Measurements from ENCODE around the gene IL1RL2.

Gene IL1RL2

DNA sequence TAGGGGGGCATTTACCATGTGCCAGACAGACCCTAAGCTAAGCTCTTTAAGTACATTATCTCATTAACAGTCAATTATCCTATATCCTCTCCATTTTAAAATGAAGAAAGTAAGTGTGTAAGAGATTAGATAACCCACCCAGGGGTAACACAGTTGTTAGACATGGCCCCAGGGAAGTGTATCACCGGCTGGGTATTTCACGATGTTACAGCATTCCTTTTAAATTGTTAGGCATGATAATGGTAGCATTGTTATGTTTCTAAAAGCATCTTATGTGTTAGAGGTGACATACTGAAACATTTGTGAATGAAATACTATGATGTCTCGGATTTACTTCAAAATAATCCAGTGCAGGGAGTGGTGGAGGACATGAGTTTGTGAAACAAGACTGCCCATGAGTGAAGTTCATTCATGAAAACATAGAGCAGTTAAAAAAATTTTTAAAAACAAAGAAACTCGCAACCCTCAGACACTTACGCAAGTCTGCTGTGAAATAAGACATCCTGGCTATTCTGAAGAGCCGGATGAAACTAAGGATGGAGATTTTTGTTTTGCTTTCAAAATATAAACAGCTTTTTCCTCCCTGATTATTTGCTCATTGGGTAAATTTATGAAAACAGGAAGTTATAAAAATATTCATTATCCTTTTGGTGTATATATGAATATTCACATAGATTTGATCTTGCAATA, 54.9 kb downstream of the IL1RL2 start:
- no peak overlapping the region for H3K4me3 ChIP-seq (replicated peaks; ENCODE audit: insufficient read depth, low read length)
- no peaks in the 10 kb centered on the region for H3K27me3 ChIP-seq (ENCODE audit: insufficient read depth, poor library complexity, severe bottlenecking)
- H3K27ac ChIP-seq (replicated peaks), result no peak overlapping the region
- TF ChIP-seq POLR2AphosphoS5 (IDR thresholded peaks at IDR 0.05; ENCODE audit: low read depth), result no peak
- TF ChIP-seq, protein P1, sequence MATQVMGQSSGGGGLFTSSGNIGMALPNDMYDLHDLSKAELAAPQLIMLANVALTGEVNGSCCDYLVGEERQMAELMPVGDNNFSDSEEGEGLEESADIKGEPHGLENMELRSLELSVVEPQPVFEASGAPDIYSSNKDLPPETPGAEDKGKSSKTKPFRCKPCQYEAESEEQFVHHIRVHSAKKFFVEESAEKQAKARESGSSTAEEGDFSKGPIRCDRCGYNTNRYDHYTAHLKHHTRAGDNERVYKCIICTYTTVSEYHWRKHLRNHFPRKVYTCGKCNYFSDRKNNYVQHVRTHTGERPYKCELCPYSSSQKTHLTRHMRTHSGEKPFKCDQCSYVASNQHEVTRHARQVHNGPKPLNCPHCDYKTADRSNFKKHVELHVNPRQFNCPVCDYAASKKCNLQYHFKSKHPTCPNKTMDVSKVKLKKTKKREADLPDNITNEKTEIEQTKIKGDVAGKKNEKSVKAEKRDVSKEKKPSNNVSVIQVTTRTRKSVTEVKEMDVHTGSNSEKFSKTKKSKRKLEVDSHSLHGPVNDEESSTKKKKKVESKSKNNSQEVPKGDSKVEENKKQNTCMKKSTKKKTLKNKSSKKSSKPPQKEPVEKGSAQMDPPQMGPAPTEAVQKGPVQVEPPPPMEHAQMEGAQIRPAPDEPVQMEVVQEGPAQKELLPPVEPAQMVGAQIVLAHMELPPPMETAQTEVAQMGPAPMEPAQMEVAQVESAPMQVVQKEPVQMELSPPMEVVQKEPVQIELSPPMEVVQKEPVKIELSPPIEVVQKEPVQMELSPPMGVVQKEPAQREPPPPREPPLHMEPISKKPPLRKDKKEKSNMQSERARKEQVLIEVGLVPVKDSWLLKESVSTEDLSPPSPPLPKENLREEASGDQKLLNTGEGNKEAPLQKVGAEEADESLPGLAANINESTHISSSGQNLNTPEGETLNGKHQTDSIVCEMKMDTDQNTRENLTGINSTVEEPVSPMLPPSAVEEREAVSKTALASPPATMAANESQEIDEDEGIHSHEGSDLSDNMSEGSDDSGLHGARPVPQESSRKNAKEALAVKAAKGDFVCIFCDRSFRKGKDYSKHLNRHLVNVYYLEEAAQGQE (IDR thresholded peaks at IDR 0.05; ENCODE audit: insufficient replicate concordance, low read depth), result no peak
- TF ChIP-seq GABPA (IDR thresholded peaks at IDR 0.05; ENCODE audit: low read depth), result no peak
- TF ChIP-seq, protein P2, sequence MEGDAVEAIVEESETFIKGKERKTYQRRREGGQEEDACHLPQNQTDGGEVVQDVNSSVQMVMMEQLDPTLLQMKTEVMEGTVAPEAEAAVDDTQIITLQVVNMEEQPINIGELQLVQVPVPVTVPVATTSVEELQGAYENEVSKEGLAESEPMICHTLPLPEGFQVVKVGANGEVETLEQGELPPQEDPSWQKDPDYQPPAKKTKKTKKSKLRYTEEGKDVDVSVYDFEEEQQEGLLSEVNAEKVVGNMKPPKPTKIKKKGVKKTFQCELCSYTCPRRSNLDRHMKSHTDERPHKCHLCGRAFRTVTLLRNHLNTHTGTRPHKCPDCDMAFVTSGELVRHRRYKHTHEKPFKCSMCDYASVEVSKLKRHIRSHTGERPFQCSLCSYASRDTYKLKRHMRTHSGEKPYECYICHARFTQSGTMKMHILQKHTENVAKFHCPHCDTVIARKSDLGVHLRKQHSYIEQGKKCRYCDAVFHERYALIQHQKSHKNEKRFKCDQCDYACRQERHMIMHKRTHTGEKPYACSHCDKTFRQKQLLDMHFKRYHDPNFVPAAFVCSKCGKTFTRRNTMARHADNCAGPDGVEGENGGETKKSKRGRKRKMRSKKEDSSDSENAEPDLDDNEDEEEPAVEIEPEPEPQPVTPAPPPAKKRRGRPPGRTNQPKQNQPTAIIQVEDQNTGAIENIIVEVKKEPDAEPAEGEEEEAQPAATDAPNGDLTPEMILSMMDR (IDR thresholded peaks at IDR 0.05; ENCODE audit: insufficient read depth, low read length), result no peak
- TF ChIP-seq SPI1 (IDR thresholded peaks at IDR 0.05; ENCODE audit: borderline replicate concordance, low read depth), result no peak
- no peak for DNase-seq (ENCODE audit: low read depth in 1 of 2, low spot score in 1 of 2)

DNA sequence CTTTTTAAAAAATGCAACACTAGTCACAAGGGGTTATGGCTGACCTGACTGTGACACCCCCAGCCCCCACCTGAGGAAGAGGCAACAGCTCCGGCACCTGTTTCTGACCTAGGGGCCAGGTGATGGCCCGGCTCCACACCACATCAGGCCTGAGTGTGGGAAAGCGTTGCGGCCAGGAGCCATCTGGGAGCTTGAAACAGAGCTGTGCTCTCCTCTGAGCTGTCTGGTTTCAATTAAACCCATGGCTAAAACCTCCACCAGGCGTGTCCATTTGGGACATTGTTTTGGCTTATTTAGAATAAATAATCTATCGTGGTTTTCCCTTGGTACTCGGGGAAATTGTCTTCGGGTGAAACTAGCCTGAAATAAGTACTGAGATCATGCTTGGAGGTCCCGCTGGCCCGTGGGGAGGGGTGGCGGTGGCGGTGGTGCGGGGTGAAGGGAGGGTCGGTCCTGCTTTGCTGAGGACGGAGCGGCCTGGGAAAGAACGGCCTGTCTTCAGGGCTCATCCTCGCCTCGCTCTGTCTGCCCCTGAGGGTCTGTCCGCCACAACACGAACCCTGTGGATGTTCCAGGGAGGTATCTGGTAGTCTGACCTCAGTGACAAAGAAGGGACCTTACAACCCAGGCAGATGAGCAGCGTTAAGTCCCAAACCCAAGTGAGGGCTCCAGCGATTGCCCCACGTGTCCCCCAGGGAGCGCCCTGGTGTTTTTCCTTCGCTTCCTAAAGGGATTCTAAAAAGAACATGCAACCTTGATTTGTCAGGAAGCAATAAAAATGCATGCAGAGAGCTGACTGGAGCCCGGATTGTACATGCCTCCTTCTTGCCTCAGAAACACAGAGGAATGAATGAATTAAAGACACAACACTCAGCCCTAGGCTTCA, 58.7 kb downstream of the IL1RL2 start:
- TF ChIP-seq, protein P2 (IDR thresholded peaks at IDR 0.05; ENCODE audit: insufficient read depth, low read length), result no peak
- TF ChIP-seq POLR2AphosphoS5 (IDR thresholded peaks at IDR 0.05; ENCODE audit: low read depth) (no peak), SPI1 (IDR thresholded peaks at IDR 0.05; ENCODE audit: borderline replicate concordance, low read depth) (no peak), GABPA (IDR thresholded peaks at IDR 0.05; ENCODE audit: low read depth) (no peak)
- TF ChIP-seq, protein P1 (IDR thresholded peaks at IDR 0.05; ENCODE audit: insufficient replicate concordance, low read depth), result no peak
- DNase-seq (ENCODE audit: low read depth in 1 of 2, low spot score in 1 of 2), result no peak
- no peak overlapping the region for H3K4me3 ChIP-seq (replicated peaks; ENCODE audit: insufficient read depth, low read length)
- no peak overlapping the region for H3K27ac ChIP-seq (replicated peaks)
- H3K27me3 ChIP-seq (ENCODE audit: insufficient read depth, poor library complexity, severe bottlenecking), result no peaks in the 10 kb centered on the region

DNA sequence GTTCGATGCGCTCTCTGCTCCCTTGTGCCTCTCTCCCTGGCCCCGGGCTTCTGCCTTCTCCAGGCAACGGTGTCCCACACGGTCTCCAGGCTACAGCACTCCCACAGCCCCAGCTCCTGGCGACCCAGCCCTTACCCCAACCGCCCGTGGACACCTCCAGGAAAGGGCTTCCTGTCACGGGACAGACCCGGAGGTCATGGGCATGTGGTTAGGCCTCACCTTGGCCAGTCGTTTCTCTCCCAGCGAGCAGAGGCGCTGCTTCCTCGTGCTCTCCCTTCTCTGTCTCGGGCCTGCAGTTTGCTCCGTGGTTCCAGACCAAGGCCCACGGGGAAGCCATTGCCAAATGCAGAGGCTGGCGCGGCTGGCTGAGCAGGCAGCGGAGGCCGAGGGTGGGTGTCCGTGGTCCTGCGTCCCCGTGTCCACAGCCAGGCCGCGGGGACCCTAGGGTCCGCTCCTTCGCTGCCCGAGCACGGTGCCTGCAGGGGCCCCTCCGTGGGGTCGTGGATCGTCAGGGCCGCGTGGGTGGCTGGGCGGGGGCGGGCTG, 63.5 kb downstream of the IL1RL2 start:
- TF ChIP-seq, protein P1 (IDR thresholded peaks at IDR 0.05; ENCODE audit: insufficient replicate concordance, low read depth), result no peak
- TF ChIP-seq POLR2AphosphoS5 (IDR thresholded peaks at IDR 0.05; ENCODE audit: low read depth) (no peak), GABPA (IDR thresholded peaks at IDR 0.05; ENCODE audit: low read depth) (no peak), SPI1 (IDR thresholded peaks at IDR 0.05; ENCODE audit: borderline replicate concordance, low read depth) (no peak)
- TF ChIP-seq, protein P2 (IDR thresholded peaks at IDR 0.05; ENCODE audit: insufficient read depth, low read length), result no peak
- Histone ChIP-seq H3K27me3 (ENCODE audit: insufficient read depth, poor library complexity, severe bottlenecking) (no peaks in the 10 kb centered on the region), H3K4me3 (replicated peaks; ENCODE audit: insufficient read depth, low read length) (no peak overlapping the region), H3K27ac (replicated peaks) (no peak overlapping the region)
- DNase-seq (ENCODE audit: low read depth in 1 of 2, low spot score in 1 of 2), result no peak

All from HL-60 (cell line).